Body of pancreas (tissue), 4 donors: ENCODE data around the gene RNF187. TPM values are rescaled to one million over a fixed set of nuclear protein-coding genes. Genes with fewer than 3 reads are reported as not detected.

Experiments
- ATAC-seq: fragments of 150-250 bp; one replicate; pipeline ENCODE4 v1.9.1; 2016
- DNase-seq, 4 donors: peaks; one replicate each; pipeline ENCODE4 v3.0.0-alpha.2; 2019
- H3K27ac ChIP-seq, 4 donors: fragments of 200-600 bp; sonication (generic); 1 replicate in 3 of 4; 2 replicates in 1 of 4; pipeline versions ENCODE4 v1.5.1 to v1.6.1; 2016 to 2019; ENCODE audit warnings: mild to moderate bottlenecking in 1 of 4, mixed read lengths in 1 of 4, moderate library complexity in 1 of 4
- H3K27me3 ChIP-seq, 2 donors: fragments of 200-600 bp; sonication (generic); one replicate each; pipeline ENCODE4 v1.6.0; 2016; ENCODE audit warnings: mild to moderate bottlenecking in 1 of 2
- H3K36me3 ChIP-seq, 2 donors: fragments of 200-600 bp; sonication (generic); replicated peaks in 1 of 2; 2 replicates each; pipeline ENCODE4 v1.5.1; 2016; ENCODE audit warnings: low read depth in 2 of 2; ENCODE audit not compliant: insufficient read depth in 1 of 2
- H3K4me1 ChIP-seq: fragments of 200-600 bp; sonication (generic); one replicate; pipeline ENCODE4 v1.6.0; 2016
- H3K4me3 ChIP-seq, 2 donors: fragments of 200-600 bp; sonication (generic); 1 replicate in 1 of 2; 2 replicates in 1 of 2; pipeline ENCODE4 v1.5.1; 2016 to 2019
- H3K9me3 ChIP-seq, 3 donors: fragments of 200-600 bp; sonication (generic); 1 replicate in 2 of 3; 2 replicates in 1 of 3; pipeline ENCODE4 v1.5.1; 2016
- CTCF ChIP-seq, 7 experiments: fragments of 450-650 bp in 4 of 7; fragments of 200-600 bp in 3 of 7; sonication (generic) in 3 of 7; IDR thresholded peaks; one replicate each; pipeline ENCODE4 v1.5.1; 2016 to 2019; ENCODE audit warnings: antibody characterized with exemption in 7 of 7
- POLR2A ChIP-seq, 3 donors: fragments of 450-650 bp; IDR thresholded peaks; one replicate each; pipeline ENCODE4 v1.6.1; 2016; ENCODE audit warnings: antibody characterized with exemption in 3 of 3, mild to moderate bottlenecking in 2 of 3
- WGBS, 2 donors: methylation state at CpG; one replicate each; pipeline ENCODE4 v1.1.5; 2017; 5-methylcytosine and 5-hydroxymethylcytosine counted together
- intact Hi-C: fragments of 100-400 bp; cut with DNase I; formaldehyde crosslinking; loops from one replicate; pipeline ENCODE4 v1.15.1; 2023
- microRNA-seq, 2 donors: library from miRNA; unstranded; fragments of <30 nt; microRNA quantifications; one replicate each; pipeline ENCODE4, GENCODE V29; 2016; ENCODE audit warnings: borderline number of aligned reads in 2 of 2, borderline replicate concordance in 2 of 2
- small RNA-seq: library from RNA; depleted of rRNA; stranded (forward); fragments of <200 nt; gene quantifications from one replicate; pipeline ENCODE3, GENCODE V24; 2016
- total RNA-seq, 2 donors: library from RNA; depleted of rRNA; stranded (reverse); fragments of >200 nt; gene quantifications; one replicate each; pipeline ENCODE4 v1.1.0, GENCODE V29; 2016

Gene RNF187
- total RNA-seq, 2 donors from 2014 or later = 20.0 to 35.9 TPM

- 42% methylated on average over 4 of the region's 4 CpGs for WGBS, 2 donors
Measured at GRCh38 chr1:228544921-228545591, 57.9 kb downstream of the RNF187 start.

More at GRCh38 chr1:228544921-228545591, 57.9 kb downstream of the RNF187 start:
- intact Hi-C loops = no loop called here
- ATAC-seq (no peak), DNase-seq (no peak)
- H3K4me1 ChIP-seq = no peaks in the 10 kb centered on the region
- H3K27ac ChIP-seq = no peak overlapping the region
- H3K36me3 ChIP-seq = no peaks in the 10 kb centered on the region
- no peak overlapping the region for H3K4me3 ChIP-seq
- TF ChIP-seq CTCF (IDR thresholded peaks at IDR 0.05) (no peak), POLR2A (IDR thresholded peaks at IDR 0.05) (no peak)
- H3K9me3 ChIP-seq = no peaks in the 10 kb centered on the region
- H3K27me3 ChIP-seq = no peaks in the 10 kb centered on the region

Small RNA genes lying within 50 kb of the gene (microRNA-seq; reads per million reads assigned to microRNA genes)
- 0 reads per million in 2 donors for gene MIR4666A

Small RNA genes lying within 50 kb of the gene (small RNA-seq; reads per million reads assigned to genes)
- gene MIR4666A = not detected

Other genes with a start within 250 kb of the RNF187 start
- 10 to 100 TPM; 14.0 to 24.4 TPM for gene TRIM11, start 80.5 kb upstream of the RNF187 start, total RNA-seq
- gene TRIM17, start 70.5 kb upstream of the RNF187 start, total RNA-seq = 1 to 10 TPM in 1 of 2 donors, not detected in 1; 1.0 TPM
- 1 to 10 TPM; 6.9 to 9.3 TPM for gene RHOU, start 248.1 kb downstream of the RNF187 start, total RNA-seq